H1 (cell line): ENCODE data around the gene MYPOP. TPM values are rescaled to one million over a fixed set of nuclear protein-coding genes. Genes with fewer than 3 reads are reported as not detected.

ENCODE experiments used
- ASH2L ChIP-seq: fragments of 200-600, 300-600 bp; sonication (generic); IDR thresholded peaks from one replicate; pipeline ENCODE4 v1.7.1; 2017; ENCODE audit warnings: low read length
- BACH1 ChIP-seq: IDR thresholded peaks from 2 replicates; pipeline ENCODE4 v1.6.1; 2012; ENCODE audit warnings: low read length, improper control_type of control experiment
- BCL11A ChIP-seq, 2 experiments: IDR thresholded peaks; one replicate each; pipeline ENCODE4 v1.6.1; 2011; ENCODE audit warnings: low read depth in 2 of 2, low read length in 2 of 2, mild to moderate bottlenecking in 2 of 2
- CBX5 ChIP-seq: fragments of 300-800, 300-1000 bp; sonication (generic); IDR thresholded peaks from 2 replicates; pipeline ENCODE4 v1.7.1; 2016; ENCODE audit warnings: antibody characterized with exemption, low read length, low read depth
- CEBPB ChIP-seq: IDR thresholded peaks from 2 replicates; pipeline ENCODE4 v1.6.1; 2012; ENCODE audit warnings: low read depth, low read length
- EGR1 ChIP-seq: IDR thresholded peaks from 2 replicates; pipeline ENCODE4 v1.6.1; 2011; ENCODE audit warnings: low read depth, low read length, borderline replicate concordance
- JUND ChIP-seq: IDR thresholded peaks from 2 replicates; pipeline ENCODE4 v1.6.1; 2011; ENCODE audit warnings: mild to moderate bottlenecking, improper control_type of control experiment, low read length
- KDM1A ChIP-seq: fragments of 200-600, 300-600 bp; sonication (generic); IDR thresholded peaks from 2 replicates; pipeline ENCODE4 v1.7.1; 2016; ENCODE audit warnings: mild to moderate bottlenecking, low read length, borderline replicate concordance
- KDM5A ChIP-seq: fragments of 200-600 bp; IDR thresholded peaks from 2 replicates; pipeline ENCODE4 v1.7.1; 2012; ENCODE audit warnings: mild to moderate bottlenecking, low read length, inconsistent platforms, mixed read lengths
- POLR2A ChIP-seq, 2 experiments: IDR thresholded peaks; 1 replicate in 1 of 2; 2 replicates in 1 of 2; pipeline ENCODE4 v1.6.1; 2011; ENCODE audit warnings: low read depth in 2 of 2, low read length in 2 of 2, mild to moderate bottlenecking in 2 of 2; ENCODE audit errors: control extremely low read depth in 1 of 2
- POLR2AphosphoS5 ChIP-seq: IDR thresholded peaks from 2 replicates; pipeline ENCODE4 v1.6.1; 2011; ENCODE audit warnings: low read depth, low read length
- POU5F1 ChIP-seq: IDR thresholded peaks from 2 replicates; pipeline ENCODE4 v1.6.1; 2011; ENCODE audit warnings: low read depth, mild to moderate bottlenecking, low read length, moderate library complexity
- SIN3A ChIP-seq, 2 experiments: IDR thresholded peaks in 1 of 2; conservative IDR thresholded peaks in 1 of 2; 2 replicates each; pipeline ENCODE4 v1.6.1; 2011 to 2012; ENCODE audit warnings: low read length in 2 of 2, improper control_type of control experiment in 1 of 2, low read depth in 1 of 2, mild to moderate bottlenecking in 1 of 2
- SIX5 ChIP-seq: IDR thresholded peaks from 2 replicates; pipeline ENCODE4 v1.6.1; 2011; ENCODE audit warnings: mild to moderate bottlenecking, low read depth, low read length
- SP1 ChIP-seq: IDR thresholded peaks from 2 replicates; pipeline ENCODE4 v1.6.1; 2011; ENCODE audit warnings: low read depth, low read length
- SRF ChIP-seq: IDR thresholded peaks from 2 replicates; pipeline ENCODE4 v1.6.1; 2011; ENCODE audit warnings: mild to moderate bottlenecking, low read depth, low read length, moderate library complexity
- SUZ12 ChIP-seq: fragments of 200-600 bp; sonication (generic); IDR thresholded peaks from 2 replicates; pipeline ENCODE4 v1.6.1; 2012; ENCODE audit warnings: mild to moderate bottlenecking, inconsistent platforms, low read length, moderate library complexity, mixed read lengths
- TAF1 ChIP-seq: IDR thresholded peaks from 2 replicates; pipeline ENCODE4 v1.6.1; 2011; ENCODE audit warnings: mild to moderate bottlenecking, low read depth, low read length
- TBP ChIP-seq: IDR thresholded peaks from 2 replicates; pipeline ENCODE4 v1.6.1; 2011; ENCODE audit warnings: low read depth, low read length, improper control_type of control experiment
- YY1 ChIP-seq: IDR thresholded peaks from 2 replicates; pipeline ENCODE4 v1.6.1; 2011; ENCODE audit warnings: low read depth, mild to moderate bottlenecking, low read length
- polyA plus RNA-seq, 7 experiments: library from polyadenylated mRNA; depleted of rRNA in 3 of 7; stranded (reverse) in 5 of 7; unstranded in 2 of 7; fragments of >200 nt in 5 of 7; fragments of 200-250 nt in 2 of 7; gene quantifications; 1 replicate in 5 of 7; 2 replicates in 1 of 7; 4 replicates in 1 of 7; pipeline versions ENCODE4 v1.2.1 to v1.2.3, GENCODE V29; 2011 to 2013; ENCODE audit warnings: missing spikeins in 2 of 7, mixed read lengths in 2 of 7
- total RNA-seq: library from RNA; stranded (reverse); fragmentation: NEBNext Ultra II Directional; extraction: Animal tissue kit (Norgen Biotek cat#: 25700); gene quantifications from 2 replicates; pipeline ENCODE4 v1.2.1, GENCODE V29; 2021
- TF ChIP-seq, protein P1 (sequence below): IDR thresholded peaks from 2 replicates; pipeline ENCODE4 v1.6.1; 2011; ENCODE audit warnings: low read length, improper control_type of control experiment

The MYPOP gene
- total and polyA plus RNA-seq, 2 of the 8 experiments (the other 6 are each of a cell fraction or from before 2014, with no cell fraction given) = 3.2 to 11.1 TPM

DNA sequence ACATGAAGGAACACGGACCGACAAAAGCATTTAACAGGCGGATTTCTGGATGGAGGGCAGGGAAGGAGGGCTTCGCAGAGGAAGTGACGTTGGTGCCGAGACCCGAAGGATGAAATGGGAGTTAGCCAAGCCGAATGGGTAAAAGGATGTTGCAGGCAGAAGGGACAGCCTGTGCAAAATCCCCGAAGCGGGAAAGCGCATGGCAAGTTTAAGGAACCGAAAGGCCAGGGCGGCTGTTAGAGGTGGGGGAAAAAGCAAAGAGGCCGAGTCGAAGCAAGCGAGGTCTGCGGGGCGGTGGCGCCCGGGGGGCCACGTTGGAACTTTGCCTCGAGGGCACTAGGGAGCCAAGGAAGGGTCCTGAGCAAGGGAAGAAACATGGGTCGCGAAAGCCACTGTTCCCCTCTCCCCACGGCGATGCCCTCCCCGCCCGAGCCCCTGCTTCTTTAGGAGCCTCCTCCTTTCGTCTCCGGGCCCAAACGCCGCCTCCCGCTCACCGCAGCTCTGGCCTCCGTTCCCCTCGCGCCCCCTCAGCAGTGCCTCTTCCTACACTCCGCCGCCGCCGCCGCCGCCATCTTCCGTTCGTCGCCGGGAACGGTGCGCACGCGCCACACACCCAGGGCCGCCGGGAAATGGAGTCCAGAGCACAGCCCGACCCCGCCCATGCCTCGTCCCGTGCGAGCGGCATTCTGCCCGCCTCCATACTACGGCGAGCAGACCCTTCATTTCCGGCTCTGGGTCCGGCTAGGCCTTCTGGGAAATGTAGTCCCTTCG, 39.7 kb downstream of the MYPOP start, which contains the start of gene SYMPK (continued):
- peak; percentile 58 for TF ChIP-seq POLR2AphosphoS5
- TF ChIP-seq, protein P1, sequence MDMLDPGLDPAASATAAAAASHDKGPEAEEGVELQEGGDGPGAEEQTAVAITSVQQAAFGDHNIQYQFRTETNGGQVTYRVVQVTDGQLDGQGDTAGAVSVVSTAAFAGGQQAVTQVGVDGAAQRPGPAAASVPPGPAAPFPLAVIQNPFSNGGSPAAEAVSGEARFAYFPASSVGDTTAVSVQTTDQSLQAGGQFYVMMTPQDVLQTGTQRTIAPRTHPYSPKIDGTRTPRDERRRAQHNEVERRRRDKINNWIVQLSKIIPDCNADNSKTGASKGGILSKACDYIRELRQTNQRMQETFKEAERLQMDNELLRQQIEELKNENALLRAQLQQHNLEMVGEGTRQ = peak; percentile 62; the same call in 1 of the 2 replicates
- peak; percentile 74 for TF ChIP-seq SP1
- TF ChIP-seq JUND = no peak
- TF ChIP-seq SUZ12 = no peak
- peak; percentile 82 for TF ChIP-seq TAF1
- no peak for TF ChIP-seq BACH1
- TF ChIP-seq SIX5 = peak; percentile 97; the same call in 1 of the 2 replicates
- no peak for TF ChIP-seq KDM5A
- TF ChIP-seq YY1 = peak; percentile 93
- peak in 1 of 2 experiments; percentile 29; a peak in 1 of 4 replicates for TF ChIP-seq SIN3A (conservative IDR thresholded peaks at IDR 0.05 in 1 of 2, IDR thresholded peaks at IDR 0.05 in 1 of 2; ENCODE audit: low read depth in 1 of 2, low read length in 2 of 2)
- no peak for TF ChIP-seq EGR1
- no peak for TF ChIP-seq CEBPB
- TF ChIP-seq POLR2A (IDR thresholded peaks at IDR 0.05; ENCODE audit: control extremely low read depth in 1 of 2, low read depth in 2 of 2, low read length in 2 of 2) = peak; percentile 80 to 90
- TF ChIP-seq TBP = peak; percentile 76
- TF ChIP-seq CBX5 = no peak
- no peak for TF ChIP-seq SRF
- TF ChIP-seq ASH2L = peak; percentile 45
- no peak for TF ChIP-seq POU5F1
- TF ChIP-seq BCL11A (IDR thresholded peaks at IDR 0.05; ENCODE audit: low read depth in 2 of 2, low read length in 2 of 2) = no peak
- TF ChIP-seq KDM1A = peak; percentile 73; the same call in 1 of the 2 replicates
